Mononuclear cell (primary cell): ENCODE data around the gene SLC10A7. TPM values are rescaled to one million over a fixed set of nuclear protein-coding genes. Genes with fewer than 3 reads are reported as not detected.

Experiments used
- H3K27me3 ChIP-seq: 2 replicates; pipeline ENCODE4 v1.6.0; 2011; ENCODE audit warnings: low read length, control low read depth; ENCODE audit not compliant: insufficient read depth
- H3K4me1 ChIP-seq: 2 replicates; pipeline ENCODE4 v1.5.1; 2011; ENCODE audit warnings: mild to moderate bottlenecking, low read length, control low read depth; ENCODE audit not compliant: insufficient read depth
- H3K4me3 ChIP-seq: 2 replicates; pipeline ENCODE4 v1.5.1; 2011; ENCODE audit warnings: mild to moderate bottlenecking, low read length, moderate library complexity
- H3K9me3 ChIP-seq: 2 replicates; pipeline ENCODE4 v1.5.1; 2011; ENCODE audit warnings: low read depth, mild to moderate bottlenecking, control low read depth, low read length
- total RNA-seq: library from RNA; depleted of rRNA; stranded (reverse); fragments of >200 nt; gene quantifications from one replicate; pipeline ENCODE4 v1.2.3, GENCODE V29; 2012

SLC10A7 gene
- total RNA-seq, 1 donor: 12.8 TPM

- H3K9me3 ChIP-seq: no peaks in the 10 kb centered on the region
- no peaks in the 10 kb centered on the region for H3K27me3 ChIP-seq
- no peak overlapping the region for H3K4me3 ChIP-seq
- peaks cover 7% of the 10 kb centered on the region for H3K4me1 ChIP-seq
These were observed 185.9 kb downstream of the SLC10A7 start for GRCh38 chr4:146335763-146336409.

GRCh38 chr4:146334862-146335449 lies 186.8 kb downstream of the SLC10A7 start:
- Histone ChIP-seq H3K9me3 (no peaks in the 10 kb centered on the region), H3K27me3 (no peaks in the 10 kb centered on the region), H3K4me1 (peaks cover 7% of the 10 kb centered on the region), H3K4me3 (no peak overlapping the region)

DNA sequence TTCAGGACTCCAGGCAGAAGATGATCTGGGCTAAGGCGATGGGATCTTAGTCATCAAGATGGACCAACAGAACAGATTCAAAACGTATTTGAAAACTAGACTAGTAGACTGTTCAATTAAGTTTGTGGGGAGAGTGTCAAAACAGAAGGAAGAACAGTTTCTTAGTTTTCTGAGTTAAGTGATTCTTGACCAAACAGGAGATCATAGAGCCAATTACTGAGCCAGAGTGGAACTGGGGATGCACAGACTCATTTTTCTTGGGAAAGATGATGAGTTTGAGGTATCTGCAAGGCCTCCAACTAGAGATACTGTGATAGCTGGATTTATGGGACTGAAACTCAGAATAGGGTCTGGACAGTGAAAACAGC lies 187.9 kb downstream of the SLC10A7 start:
- Histone ChIP-seq H3K9me3 (no peaks in the 10 kb centered on the region), H3K4me3 (no peak overlapping the region), H3K27me3 (no peaks in the 10 kb centered on the region), H3K4me1 (peaks cover 7% of the 10 kb centered on the region)

DNA sequence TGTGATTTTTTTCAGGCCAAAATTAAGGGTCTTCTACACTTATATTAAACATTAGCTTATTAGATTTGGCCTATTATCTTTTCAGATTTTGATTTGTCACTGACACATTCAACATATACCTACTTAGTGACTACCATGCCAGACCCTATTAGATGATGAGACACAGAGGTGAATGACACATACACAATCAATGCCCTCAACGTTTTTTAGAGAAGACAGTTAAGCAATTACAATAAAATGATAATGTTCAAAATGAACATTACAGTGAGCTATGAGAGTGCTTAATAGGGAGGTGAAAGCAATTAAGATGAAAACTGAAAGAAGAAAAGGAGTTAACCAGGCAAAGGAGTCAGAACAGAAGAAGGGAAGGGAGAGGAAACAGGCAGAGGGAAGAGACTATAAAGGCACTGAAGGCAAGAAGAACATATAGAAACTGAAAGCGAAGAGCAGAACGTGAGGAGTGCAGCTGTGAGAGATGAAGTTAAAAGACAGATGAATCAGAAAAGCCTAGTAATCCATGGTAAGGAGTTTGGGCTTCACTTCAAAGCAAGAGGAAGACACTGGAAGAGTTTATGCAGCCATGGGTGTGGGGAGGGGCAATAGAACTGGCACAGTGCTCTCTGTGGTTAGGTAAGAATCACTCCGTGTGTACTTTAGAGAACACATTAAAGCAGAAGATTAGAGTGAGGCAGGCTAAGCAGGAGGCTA lies 188.4 kb downstream of the SLC10A7 start:
- H3K27me3 ChIP-seq: no peaks in the 10 kb centered on the region
- peaks cover 7% of the 10 kb centered on the region for H3K4me1 ChIP-seq
- H3K9me3 ChIP-seq: no peaks in the 10 kb centered on the region
- H3K4me3 ChIP-seq: no peak overlapping the region

GRCh38 chr4:146330392-146330791 lies 191.3 kb downstream of the SLC10A7 start:
- Histone ChIP-seq H3K4me1 (peaks cover 7% of the 10 kb centered on the region), H3K9me3 (no peaks in the 10 kb centered on the region), H3K27me3 (no peaks in the 10 kb centered on the region), H3K4me3 (no peak overlapping the region)

GRCh38 chr4:146329050-146329716 lies 192.6 kb downstream of the SLC10A7 start:
- Histone ChIP-seq H3K4me3 (no peak overlapping the region), H3K27me3 (no peaks in the 10 kb centered on the region), H3K4me1 (peaks cover 7% of the 10 kb centered on the region)

GRCh38 chr4:146327859-146328650 lies 193.7 kb downstream of the SLC10A7 start:
- Histone ChIP-seq H3K27me3 (no peaks in the 10 kb centered on the region), H3K4me1 (no peaks in the 10 kb centered on the region), H3K9me3 (no peaks in the 10 kb centered on the region), H3K4me3 (no peak overlapping the region)

More at GRCh38 chr4:146329050-146329716, 192.6 kb downstream of the SLC10A7 start:
- no peaks in the 10 kb centered on the region for H3K9me3 ChIP-seq

DNA sequence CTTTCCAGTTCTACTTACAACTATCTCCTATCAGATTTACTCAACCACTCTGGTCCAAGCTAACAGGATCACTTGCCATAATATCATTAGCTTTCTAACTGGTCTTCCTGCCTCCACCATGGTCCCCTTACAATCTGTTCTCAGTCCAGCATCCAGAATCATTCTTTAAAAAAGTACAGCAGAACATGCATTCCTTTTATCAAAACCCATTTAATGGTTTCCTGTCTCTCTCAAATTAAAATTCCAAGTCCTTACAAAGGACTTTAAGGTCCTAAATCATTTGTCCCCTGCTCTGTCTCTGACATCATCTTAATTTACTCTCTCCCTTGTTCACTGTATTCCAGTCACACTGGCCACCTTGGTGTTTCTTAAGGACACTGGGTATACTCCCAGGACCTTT lies 202.8 kb downstream of the SLC10A7 start:
- Histone ChIP-seq H3K4me3 (no peak overlapping the region), H3K27me3 (no peaks in the 10 kb centered on the region), H3K9me3 (no peaks in the 10 kb centered on the region), H3K4me1 (no peaks in the 10 kb centered on the region)

- no peak overlapping the region for H3K4me3 ChIP-seq
- H3K4me1 ChIP-seq: no peaks in the 10 kb centered on the region
- H3K9me3 ChIP-seq: no peaks in the 10 kb centered on the region
- H3K27me3 ChIP-seq: no peaks in the 10 kb centered on the region
These were observed 204.0 kb downstream of the SLC10A7 start for GRCh38 chr4:146317783-146318182.

- no peaks in the 10 kb centered on the region for H3K9me3 ChIP-seq
- H3K27me3 ChIP-seq: no peaks in the 10 kb centered on the region
- H3K4me1 ChIP-seq: no peaks in the 10 kb centered on the region
- no peak overlapping the region for H3K4me3 ChIP-seq
These were observed 206.6 kb downstream of the SLC10A7 start for GRCh38 chr4:146315184-146315583.

DNA sequence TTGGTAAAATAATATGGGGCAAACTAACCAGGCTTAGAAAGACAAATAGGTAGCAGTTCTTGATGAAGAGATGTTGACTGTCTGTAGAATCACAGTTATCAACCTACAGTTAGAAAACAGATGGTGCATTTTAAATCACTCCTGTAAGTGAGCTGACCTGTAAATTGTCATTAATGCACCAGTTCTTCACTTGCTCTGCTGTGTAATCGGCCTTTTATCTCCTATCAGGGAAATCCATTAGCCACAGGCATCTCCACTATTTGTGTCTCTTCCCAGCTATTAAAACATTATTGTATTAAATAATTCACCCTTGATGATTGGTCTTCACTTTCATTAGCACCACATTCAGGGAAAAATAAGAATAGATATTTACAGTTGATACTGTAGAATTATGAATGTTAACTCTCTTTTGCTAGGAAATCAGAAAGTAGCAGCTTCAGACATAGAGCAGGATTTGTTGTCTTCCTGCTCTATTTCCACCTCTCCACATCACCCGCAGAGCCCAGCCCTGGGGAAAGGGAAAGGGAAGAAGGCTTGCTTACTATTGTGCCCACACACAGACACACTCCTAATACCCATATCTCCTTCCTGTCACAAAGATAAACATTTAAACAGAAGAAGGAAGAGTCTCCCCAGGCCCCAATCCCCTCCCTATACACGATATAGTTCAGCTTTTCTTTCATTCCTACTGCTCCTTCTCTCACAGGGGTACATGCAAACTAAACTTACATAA lies 210.3 kb downstream of the SLC10A7 start:
- Histone ChIP-seq H3K9me3 (no peaks in the 10 kb centered on the region), H3K4me1 (no peaks in the 10 kb centered on the region), H3K4me3 (no peak overlapping the region), H3K27me3 (no peaks in the 10 kb centered on the region)

- Histone ChIP-seq H3K4me3 (no peak overlapping the region), H3K4me1 (no peaks in the 10 kb centered on the region), H3K27me3 (no peaks in the 10 kb centered on the region), H3K9me3 (no peaks in the 10 kb centered on the region)
These were observed 211.3 kb downstream of the SLC10A7 start for GRCh38 chr4:146310319-146311021.

GRCh38 chr4:146308951-146309350 lies 212.8 kb downstream of the SLC10A7 start:
- Histone ChIP-seq H3K9me3 (no peaks in the 10 kb centered on the region), H3K4me3 (no peak overlapping the region), H3K4me1 (no peaks in the 10 kb centered on the region), H3K27me3 (no peaks in the 10 kb centered on the region)

- Histone ChIP-seq H3K4me1 (no peaks in the 10 kb centered on the region), H3K27me3 (no peaks in the 10 kb centered on the region), H3K4me3 (no peak overlapping the region), H3K9me3 (no peaks in the 10 kb centered on the region)
These were observed 218.9 kb downstream of the SLC10A7 start for GRCh38 chr4:146302822-146303221.
